HCT116 (cell line): ENCODE data around the gene KAT6B. TPM values are rescaled to one million over a fixed set of nuclear protein-coding genes. Genes with fewer than 3 reads are reported as not detected.

Experiments used
- ATAC-seq: fragments of 200-7000 bp; cut with Tn5 transposase; 2 replicates; pipeline ENCODE4 v1.9.1; 2020; ENCODE audit warnings: mild to moderate bottlenecking, moderate library complexity
- BruUV-seq: library from RNA; stranded (reverse); fragments of 400-500 nt; replicated peaks from 2 replicates; lab custom pipeline; 2021; lab: Mats Ljungman, UMichigan
- CTCF ChIA-PET: fragments of 300-600 bp; sonication (Branson Sonifier 250); formaldehyde crosslinking; loops from one replicate; lab custom pipeline; 2021; ENCODE audit warnings: antibody characterized with exemption; lab: Charles Lee
- POLR2A ChIA-PET: fragments of 300-600, 350-600 bp; sonication (Branson Sonifier 250); formaldehyde crosslinking; loops from one replicate; lab custom pipeline; 2021; ENCODE audit warnings: antibody characterized with exemption; lab: Charles Lee
- RAD21 ChIA-PET, 2 experiments: fragments of 300-600 bp; sonication (Branson Sonifier 250); formaldehyde crosslinking; loops; one replicate each; lab custom pipeline; 2023; ENCODE audit warnings: low total read pairs in 2 of 2; ENCODE audit not compliant: uncharacterized antibody in 2 of 2, unreplicated experiment in 2 of 2, low non-redundant PET in 1 of 2; lab: Charles Lee
- DNase-seq: peaks from one replicate; pipeline ENCODE4 v3.0.0-alpha.2; 2010; ENCODE audit warnings: low read depth, low spot score
- H2AFZ ChIP-seq: fragments of 200-600 bp; shearing (Covaris generic), sonication (generic); 2 replicates; pipeline ENCODE4 v1.6.1; 2017; ENCODE audit warnings: low read depth, mixed run types, mixed read lengths, antibody characterized with exemption, low read length; ENCODE audit not compliant: poor library complexity, severe bottlenecking
- H3K27ac ChIP-seq: 2 replicates; pipeline ENCODE4 v1.5.1; 2012; ENCODE audit warnings: low read depth, low read length
- H3K27me3 ChIP-seq: fragments of 200-600 bp; sonication (generic); 2 replicates; pipeline ENCODE4 v1.6.1; 2016; ENCODE audit warnings: mixed run types, low read length, mixed read lengths; ENCODE audit not compliant: insufficient read depth
- H3K36me3 ChIP-seq, 2 experiments: fragments of 200-500 bp in 1 of 2; fragments of 200-600 bp in 1 of 2; sonication (Bioruptor generic) in 1 of 2; sonication (generic) in 1 of 2; 2 replicates each; pipeline versions ENCODE4 v1.5.1 to v1.6.1; 2014 to 2016; ENCODE audit warnings: low read length in 2 of 2, inconsistent platforms in 1 of 2, mixed read lengths in 1 of 2, mixed run types in 1 of 2; ENCODE audit not compliant: insufficient read depth in 2 of 2, control insufficient read depth in 1 of 2
- H3K4me1 ChIP-seq, 2 experiments: fragments of 200-600 bp in 1 of 2; sonication (generic) in 1 of 2; 2 replicates each; pipeline versions ENCODE4 v1.5.1 to v1.6.1; 2012 to 2017; ENCODE audit warnings: low read length in 2 of 2, inconsistent platforms in 1 of 2, mild to moderate bottlenecking in 1 of 2, mixed read lengths in 1 of 2, mixed run types in 1 of 2, moderate library complexity in 1 of 2; ENCODE audit not compliant: insufficient read depth in 2 of 2, control insufficient read depth in 1 of 2
- H3K4me2 ChIP-seq: fragments of 200-600 bp; sonication (generic); 2 replicates; pipeline ENCODE4 v1.6.1; 2017; ENCODE audit warnings: mixed run types, low read length, mixed read lengths
- H3K4me3 ChIP-seq, 2 experiments: fragments of 200-600 bp in 1 of 2; sonication (generic) in 1 of 2; replicated peaks in 1 of 2; 2 replicates each; pipeline ENCODE4 v1.5.1; 2011 to 2016; ENCODE audit warnings: low read length in 2 of 2, control low read depth in 1 of 2, low read depth in 1 of 2, mild to moderate bottlenecking in 1 of 2, mixed read lengths in 1 of 2, mixed run types in 1 of 2
- H3K79me2 ChIP-seq: fragments of 200-600 bp; sonication (generic); 2 replicates; pipeline ENCODE4 v1.6.1; 2017; ENCODE audit warnings: mild to moderate bottlenecking, mixed run types, low read length, moderate library complexity, mixed read lengths; ENCODE audit not compliant: insufficient read depth
- H3K9ac ChIP-seq: fragments of 200-600 bp; sonication (generic); 2 replicates; pipeline ENCODE4 v1.6.1; 2016; ENCODE audit warnings: low read length, mixed read lengths
- H3K9me2 ChIP-seq: fragments of 200-600 bp; sonication (generic), shearing (Covaris generic); 2 replicates; pipeline ENCODE4 v1.6.1; 2017; ENCODE audit warnings: mixed run types, mild to moderate bottlenecking, moderate library complexity; ENCODE audit not compliant: insufficient read depth
- H3K9me3 ChIP-seq, 2 experiments: fragments of 200-500 bp in 1 of 2; fragments of 200-600 bp in 1 of 2; sonication (Bioruptor generic) in 1 of 2; sonication (generic) in 1 of 2; 2 replicates each; pipeline ENCODE4 v1.6.1; 2014 to 2017; ENCODE audit warnings: low read length in 2 of 2, mixed read lengths in 2 of 2, inconsistent platforms in 1 of 2, low read depth in 1 of 2, mild to moderate bottlenecking in 1 of 2, mixed run types in 1 of 2, moderate library complexity in 1 of 2; ENCODE audit not compliant: control insufficient read depth in 1 of 2, insufficient read depth in 1 of 2
- H4K20me1 ChIP-seq: fragments of 200-600 bp; sonication (generic), shearing (Covaris generic); 2 replicates; pipeline ENCODE4 v1.6.1; 2017; ENCODE audit warnings: mixed run types, mild to moderate bottlenecking, moderate library complexity; ENCODE audit not compliant: insufficient read depth
- CEBPB ChIP-seq: IDR thresholded peaks from 2 replicates; pipeline ENCODE4 v1.6.1; 2012; ENCODE audit warnings: low read depth
- EZH2 ChIP-seq: fragments of 200-600 bp; sonication (generic); IDR thresholded peaks from 2 replicates; pipeline ENCODE4 v1.6.1; 2017; ENCODE audit warnings: antibody characterized with exemption, mixed run types
- EZH2phosphoT487 ChIP-seq: fragments of 200-600 bp; IDR thresholded peaks from 2 replicates; pipeline ENCODE4 v1.6.1; 2018; ENCODE audit warnings: antibody characterized with exemption, borderline replicate concordance
- FOSL1 ChIP-seq: IDR thresholded peaks from 2 replicates; pipeline ENCODE4 v1.6.1; 2012; ENCODE audit warnings: low read depth
- POLR2A ChIP-seq: IDR thresholded peaks from 2 replicates; pipeline ENCODE4 v1.7.0; 2011; ENCODE audit warnings: borderline replicate concordance; ENCODE audit not compliant: insufficient read depth, insufficient read length; ENCODE audit errors: extremely low read depth
- RAD21 ChIP-seq: IDR thresholded peaks from 2 replicates; pipeline ENCODE4 v1.6.1; 2012; ENCODE audit warnings: low read depth, mild to moderate bottlenecking
- SP1 ChIP-seq: IDR thresholded peaks from 2 replicates; pipeline ENCODE4 v1.6.1; 2012; ENCODE audit warnings: low read depth
- TCF7L2 ChIP-seq: IDR thresholded peaks from 2 replicates; pipeline ENCODE4 v1.7.0; 2011; ENCODE audit warnings: borderline replicate concordance, inconsistent platforms; ENCODE audit not compliant: insufficient read depth, insufficient read length; ENCODE audit errors: extremely low read depth
- ZNF274 ChIP-seq: fragments of 200-500 bp; sonication (Bioruptor generic); IDR thresholded peaks from 2 replicates; pipeline ENCODE4 v1.6.1; 2014; ENCODE audit warnings: mild to moderate bottlenecking, low read depth, low read length, inconsistent platforms
- intact Hi-C: fragments of 100-400 bp; cut with micrococcal nuclease; formaldehyde crosslinking; loops from 2 replicates; pipeline ENCODE4 v1.10.0; 2022
- total RNA-seq: library from RNA; stranded (reverse); gene quantifications from one replicate; pipeline ENCODE4 v1.2.1, GENCODE V29; 2021; ENCODE audit not compliant: unreplicated experiment
- TF ChIP-seq, protein P1 (sequence below): IDR thresholded peaks from 2 replicates; pipeline ENCODE4 v1.6.1; 2012

The KAT6B gene
- total RNA-seq, 1 experiment from 2014 or later = 17.8 TPM

DNA sequence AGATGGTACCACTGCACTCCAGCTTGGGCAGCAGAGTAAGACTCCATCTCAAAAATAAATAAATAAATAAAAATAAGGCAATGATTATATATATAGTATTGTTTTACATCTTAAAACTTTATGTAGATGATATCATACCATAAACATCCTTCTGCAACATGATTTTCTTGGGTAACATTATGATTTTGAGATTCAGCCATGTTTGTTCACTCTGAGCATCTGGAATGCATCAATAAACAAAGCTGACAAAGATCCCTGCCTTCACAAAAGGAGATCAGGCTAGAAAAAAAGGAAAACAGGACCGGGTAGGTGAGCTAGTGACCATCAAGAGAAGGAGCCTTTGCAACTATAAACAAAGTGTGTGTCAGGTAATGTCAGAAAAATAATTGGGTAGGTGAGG lies 31.9 kb upstream of the KAT6B start:
- no peaks in the 10 kb centered on the region for H3K9me3 ChIP-seq
- DNase-seq (no peak), ATAC-seq (no peak)
- no peaks in the 10 kb centered on the region for H3K79me2 ChIP-seq
- RAD21 ChIA-PET = no interaction called here
- no peak overlapping the region for H3K27ac ChIP-seq
- H2AFZ ChIP-seq = no peak overlapping the region
- no peak overlapping the region for H3K9ac ChIP-seq
- TF ChIP-seq SP1 (no peak), TCF7L2 (no peak), CEBPB (no peak), RAD21 (no peak), ZNF274 (no peak), POLR2A (no peak), EZH2 (no peak), FOSL1 (no peak), EZH2phosphoT487 (no peak)
- TF ChIP-seq, protein P1, sequence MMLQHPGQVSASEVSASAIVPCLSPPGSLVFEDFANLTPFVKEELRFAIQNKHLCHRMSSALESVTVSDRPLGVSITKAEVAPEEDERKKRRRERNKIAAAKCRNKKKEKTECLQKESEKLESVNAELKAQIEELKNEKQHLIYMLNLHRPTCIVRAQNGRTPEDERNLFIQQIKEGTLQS = no peak
- H3K4me3 ChIP-seq = no peak overlapping the region
- no peaks in the 10 kb centered on the region for H3K4me1 ChIP-seq
- no TSS peak for BruUV-seq
- CTCF ChIA-PET = no interaction called here
- intact Hi-C loops = no loop called here
- H4K20me1 ChIP-seq = no peaks in the 10 kb centered on the region
- no peaks in the 10 kb centered on the region for H3K27me3 ChIP-seq
- POLR2A ChIA-PET = no interaction called here
- H3K4me2 ChIP-seq = no peak overlapping the region
- H3K36me3 ChIP-seq = no peaks in the 10 kb centered on the region
- H3K9me2 ChIP-seq = no peaks in the 10 kb centered on the region

GRCh38 chr10:74797550-74797949 lies 28.9 kb upstream of the KAT6B start:
- BruUV-seq = no TSS peak
- Histone ChIP-seq H3K36me3 (no peaks in the 10 kb centered on the region), H3K9me2 (no peaks in the 10 kb centered on the region), H3K4me2 (no peak overlapping the region), H3K27me3 (no peaks in the 10 kb centered on the region), H3K79me2 (no peaks in the 10 kb centered on the region), H2AFZ (no peak overlapping the region), H3K9me3 (no peaks in the 10 kb centered on the region), H3K4me3 (no peak overlapping the region), H3K4me1 (0 out of 4 replicates have a peak, but pooled peaks cover 0 to 3% of the 10 kb centered on the region in 2 experiments), H4K20me1 (no peaks in the 10 kb centered on the region), H3K9ac (no peak overlapping the region), H3K27ac (no peak overlapping the region)
- POLR2A ChIA-PET = no interaction called here
- CTCF ChIA-PET = no interaction called here
- intact Hi-C loops = no loop called here
- DNase-seq (no peak), ATAC-seq (no peak)
- TF ChIP-seq POLR2A (no peak), SP1 (no peak)
- RAD21 ChIA-PET = no interaction called here
